Measurements from ENCODE around the gene FASN.

Gene FASN

DNA sequence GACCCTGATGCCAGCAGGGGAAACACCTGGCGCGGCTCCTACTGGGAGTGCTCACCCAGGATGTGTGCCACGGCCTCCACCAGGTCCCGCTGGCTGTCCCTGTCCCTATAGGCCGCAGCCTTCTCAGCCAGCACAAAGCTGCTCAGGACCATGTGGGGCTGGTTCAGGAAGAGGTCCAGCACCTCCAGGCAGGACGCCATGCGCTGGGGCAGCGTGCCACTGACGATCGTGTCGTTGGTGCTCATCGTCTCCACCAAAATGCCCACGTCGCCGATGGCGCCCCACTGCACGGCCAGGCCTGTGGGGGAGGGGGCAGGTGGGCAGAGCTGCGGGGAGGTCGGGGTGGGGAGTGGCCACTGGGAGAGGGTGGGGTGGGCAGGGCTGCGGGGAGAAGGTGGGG is 16.5 kb downstream of the FASN start:
- intact Hi-C loops (cut with DNase I) = no loop called here
- no peak for DNase-seq

GRCh38 chr17:82080789-82081464 is 17.1 kb downstream of the FASN start:
- no peak for DNase-seq

DNA sequence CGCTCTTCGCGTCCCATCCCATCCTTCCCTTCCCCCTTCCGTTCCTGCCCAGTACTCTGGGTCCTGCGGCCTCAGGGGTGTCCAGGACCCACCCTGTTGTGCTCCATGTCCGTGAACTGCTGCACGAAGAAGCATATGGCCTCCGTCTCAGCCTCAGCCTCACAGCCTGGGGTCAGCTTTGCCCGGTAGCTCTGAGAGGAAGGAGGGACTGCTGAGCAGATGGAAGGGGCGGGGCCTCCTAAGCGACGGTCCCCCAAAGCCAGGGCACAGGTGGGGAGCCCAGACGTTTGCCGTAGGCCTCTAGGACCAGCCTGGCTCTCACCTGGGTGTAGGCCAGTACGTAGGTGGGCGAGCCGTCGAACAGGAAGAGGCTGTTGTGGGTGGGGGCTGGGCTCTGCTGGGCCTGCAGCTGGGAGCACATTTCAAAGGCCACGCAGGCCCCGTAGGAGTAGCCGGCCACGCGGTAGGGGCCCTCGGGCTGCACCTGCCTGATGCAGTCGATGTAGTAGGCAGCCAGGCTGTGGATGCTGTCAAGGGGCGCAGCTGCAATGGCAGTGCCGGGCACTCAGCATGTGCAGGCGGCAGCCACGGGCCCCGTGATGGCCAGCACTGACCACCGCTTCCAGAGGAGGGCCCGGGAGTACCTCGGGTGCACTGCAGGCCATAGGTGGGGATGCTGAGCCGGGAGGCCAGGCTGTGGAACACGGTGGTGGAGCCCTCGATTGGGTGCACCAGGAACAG is 17.8 kb downstream of the FASN start:
- no peak for DNase-seq
- intact Hi-C loops (cut with DNase I) = no loop called here

More at GRCh38 chr17:82080789-82081464, 17.1 kb downstream of the FASN start:
- intact Hi-C loops (cut with DNase I) = no loop called here

GRCh38 chr17:82079001-82079677 is 18.9 kb downstream of the FASN start:
- intact Hi-C loops (cut with DNase I) = no loop called here
- DNase-seq = no peak

DNA sequence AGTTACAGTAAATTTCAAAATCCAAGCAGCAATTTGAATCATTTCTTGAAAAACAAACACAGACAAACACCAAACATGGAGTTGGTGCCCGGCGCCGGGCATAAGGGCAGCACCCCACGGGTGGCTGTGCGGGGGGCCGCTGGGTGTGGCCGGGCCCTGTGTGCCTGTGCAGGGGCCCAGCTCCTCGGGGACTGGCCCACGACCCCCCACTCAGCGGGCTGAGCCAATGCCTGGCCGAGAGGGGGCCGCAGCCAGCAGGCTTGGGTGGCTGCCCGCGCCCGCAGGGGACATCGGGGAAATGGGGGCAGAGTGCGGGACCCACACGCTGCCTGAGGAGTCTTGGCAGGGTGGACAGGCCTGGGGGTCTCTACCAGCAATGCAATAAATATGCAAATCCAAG is 19.6 kb downstream of the FASN start:
- intact Hi-C loops (cut with DNase I) = no loop called here
- DNase-seq = no peak

DNA sequence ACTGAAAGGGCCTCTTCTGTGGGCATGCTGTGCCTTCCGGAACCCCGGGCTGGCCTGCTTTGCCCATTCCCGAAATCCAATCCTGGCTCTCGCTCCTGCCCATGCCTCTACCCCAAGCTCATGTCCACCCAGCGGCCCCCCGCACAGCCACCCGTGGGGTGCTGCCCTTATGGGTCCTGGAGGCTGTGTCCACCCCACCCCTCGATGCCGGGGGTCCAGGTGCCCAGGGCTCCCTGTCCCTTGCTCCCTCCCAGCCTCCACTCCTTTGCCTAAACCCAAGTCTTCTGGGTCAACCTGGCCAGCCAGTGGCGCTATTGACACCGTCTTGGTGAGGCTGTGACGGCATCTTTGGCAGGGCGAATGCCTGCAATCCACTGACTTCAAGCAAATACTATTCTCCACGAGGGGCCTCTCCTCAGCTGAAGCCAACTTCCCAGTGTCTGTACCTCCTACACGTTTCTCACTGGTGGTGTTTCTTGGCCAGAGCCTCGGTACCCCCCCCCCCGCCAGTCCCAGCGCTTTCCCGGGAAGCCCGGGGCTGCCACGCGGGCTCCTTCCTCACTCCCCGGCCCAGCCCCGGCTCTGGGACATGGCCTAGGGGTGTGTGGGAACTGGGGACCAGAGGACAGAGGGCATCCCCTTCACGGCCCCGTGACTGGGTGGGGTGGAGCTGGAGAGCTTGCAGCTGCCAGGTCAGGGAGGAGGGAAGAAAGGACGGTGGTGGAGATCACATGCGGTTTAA is 20.2 kb downstream of the FASN start:
- intact Hi-C loops (cut with DNase I) = no loop called here
- no peak for DNase-seq

- intact Hi-C loops (cut with DNase I) = no loop called here
- no peak for DNase-seq
Observed at GRCh38 chr17:82076785-82077591, 21.0 kb downstream of the FASN start.

- intact Hi-C loops (cut with DNase I) = no loop called here
- DNase-seq = no peak
Observed at GRCh38 chr17:82076018-82076784, 21.8 kb downstream of the FASN start.

- no peak for DNase-seq
- intact Hi-C loops (cut with DNase I) = no loop called here
Observed at GRCh38 chr17:82073446-82073845, 24.6 kb downstream of the FASN start.

DNA sequence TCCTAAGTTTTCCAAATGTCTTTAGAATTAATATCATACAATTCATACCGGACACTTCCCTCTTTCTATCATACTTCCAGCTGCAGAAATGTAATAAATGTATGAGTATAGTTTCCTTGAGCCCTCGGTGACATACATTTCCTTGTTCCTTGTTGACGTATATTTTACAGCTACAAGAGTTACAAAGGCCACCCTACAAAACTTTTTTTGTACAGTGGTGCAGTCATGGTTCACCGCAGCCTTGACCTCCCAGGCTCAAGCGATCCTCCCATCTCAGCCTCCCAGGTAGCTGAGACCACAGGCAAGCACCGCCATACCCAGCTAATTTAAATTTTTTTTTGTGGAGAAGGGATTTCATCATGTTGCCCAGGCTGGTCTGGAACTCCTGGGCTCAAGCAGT is 25.2 kb downstream of the FASN start:
- no peak for DNase-seq
- intact Hi-C loops (cut with DNase I) = no loop called here

- intact Hi-C loops (cut with DNase I) = no loop called here
- DNase-seq = no peak
Observed at GRCh38 chr17:82070611-82071010, 27.4 kb downstream of the FASN start.

GRCh38 chr17:82065638-82066303 is 32.3 kb downstream of the FASN start, which contains the start of gene DUS1L:
Gene DUS1L (minus strand): TSS chr17:82065804. CDS start chr17:82065059, 745 bp downstream.
- intact Hi-C loops (cut with DNase I) = no loop called here
- peak in 41 of 42 donors; percentile 15 to 86 (median 71) for DNase-seq

DNA sequence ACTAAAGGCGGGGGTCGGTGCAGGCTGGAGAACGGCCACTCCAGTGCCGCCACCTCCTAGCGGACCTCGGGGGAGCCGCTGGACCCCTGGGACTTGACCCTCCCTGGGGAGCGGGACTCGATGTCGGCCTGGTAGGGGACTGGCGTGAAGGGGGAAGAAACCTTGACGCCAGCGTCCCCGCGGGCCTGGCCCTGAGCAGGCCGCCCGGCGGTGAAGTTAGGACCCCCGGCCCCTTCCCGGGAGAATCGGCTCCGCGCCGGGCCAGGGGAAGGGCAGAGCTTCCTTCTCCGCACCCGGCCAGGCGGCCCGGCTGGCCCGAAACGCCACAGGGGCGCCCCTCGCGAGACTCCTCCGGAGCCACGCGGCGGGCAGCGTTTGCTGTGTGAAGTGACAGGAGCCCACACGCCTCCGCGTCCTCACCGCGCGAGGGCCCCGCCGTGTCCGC is 32.8 kb downstream of the FASN start:
- no peak for DNase-seq
- intact Hi-C loops (cut with DNase I) = no loop called here

DNA sequence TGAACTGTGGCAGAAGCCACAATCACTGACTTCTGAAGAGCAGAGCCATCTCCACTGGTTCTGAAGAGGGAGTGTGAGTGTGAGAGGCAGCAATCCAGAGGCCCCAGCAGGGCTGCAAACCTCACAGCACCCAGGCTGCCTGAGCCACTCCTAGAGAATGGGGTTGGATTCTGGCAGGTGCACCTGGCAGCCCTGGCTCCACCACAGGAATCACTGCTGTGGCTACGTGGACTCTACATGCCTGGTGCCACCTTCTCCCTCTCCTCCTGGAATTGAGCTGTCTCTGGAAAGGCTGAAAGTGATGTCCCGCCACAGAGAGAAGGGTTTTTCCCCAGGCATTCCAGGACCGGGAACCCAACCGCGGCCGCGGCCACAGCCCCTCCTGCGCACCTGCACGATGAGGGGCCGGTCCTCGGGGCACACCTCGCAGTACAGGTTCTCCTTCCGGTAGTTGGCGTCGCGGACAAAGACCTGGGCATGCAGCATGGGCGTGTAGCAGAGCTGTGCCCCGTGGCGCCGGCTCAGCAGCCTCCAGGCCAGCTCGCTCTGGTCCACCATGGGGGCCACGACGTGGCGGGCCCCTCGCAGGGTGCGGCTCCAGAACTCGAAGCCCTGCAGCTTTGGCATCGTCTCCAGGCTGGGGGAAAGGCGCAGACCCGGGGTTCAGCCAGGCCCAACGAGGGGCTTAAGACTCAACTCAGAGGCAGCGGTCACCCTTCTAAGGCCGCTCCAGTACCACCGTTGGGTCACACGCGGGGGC is 33.4 kb downstream of the FASN start:
- intact Hi-C loops (cut with DNase I) = no loop called here
- DNase-seq = no peak

- DNase-seq = no peak
- intact Hi-C loops (cut with DNase I) = no loop called here
Observed at GRCh38 chr17:82063424-82064415, 34.3 kb downstream of the FASN start.

All from head of caudate nucleus (tissue), 42 donors.